RWPE2 (cell line): ENCODE data around the gene AKT1S1.

Experiments used
- ATAC-seq: fragments of 200-7000 bp; cut with Tn5 transposase; 3 replicates; pipeline ENCODE4 v1.9.1; 2021; ENCODE audit warnings: low read depth
- DNase-seq: peaks from one replicate; pipeline ENCODE4 v3.0.0-alpha.2; 2020; ENCODE audit warnings: low spot score
- H3K27ac ChIP-seq: fragments of 450-650 bp; 2 replicates; pipeline ENCODE4 v1.5.1; 2017; ENCODE audit warnings: mild to moderate bottlenecking; ENCODE audit not compliant: poor library complexity, severe bottlenecking
- H3K27me3 ChIP-seq: fragments of 250-450 bp; sonication (Bioruptor Pico); 2 replicates; pipeline ENCODE4 v1.5.1; 2021; ENCODE audit warnings: mild to moderate bottlenecking, moderate library complexity; ENCODE audit not compliant: insufficient read depth, poor library complexity, severe bottlenecking
- H3K36me3 ChIP-seq: fragments of 250-450 bp; sonication (Bioruptor Pico); 2 replicates; pipeline ENCODE4 v1.5.1; 2020; ENCODE audit warnings: low read depth, mild to moderate bottlenecking, moderate library complexity
- H3K4me1 ChIP-seq: fragments of 250-450 bp; sonication (Bioruptor Pico); 2 replicates; pipeline ENCODE4 v1.5.1; 2021; ENCODE audit warnings: mild to moderate bottlenecking, moderate library complexity; ENCODE audit not compliant: insufficient read depth, poor library complexity, severe bottlenecking
- H3K4me3 ChIP-seq: fragments of 250-450 bp; sonication (Bioruptor Pico); 2 replicates; pipeline ENCODE4 v1.5.1; 2021; ENCODE audit warnings: mild to moderate bottlenecking, moderate library complexity; ENCODE audit not compliant: severe bottlenecking
- H3K9me3 ChIP-seq: fragments of 250-450 bp; sonication (Bioruptor Pico); 2 replicates; pipeline ENCODE4 v1.5.1; 2021; ENCODE audit warnings: mild to moderate bottlenecking, moderate library complexity; ENCODE audit not compliant: severe bottlenecking
- TF ChIP-seq, protein P1 (sequence below): fragments of 450-650 bp; IDR thresholded peaks from one replicate; pipeline ENCODE4 v1.5.1; 2017; ENCODE audit warnings: mild to moderate bottlenecking, moderate library complexity; ENCODE audit not compliant: poor library complexity, severe bottlenecking

AKT1S1 gene

GRCh38 chr19:49887665-49888509 lies 10.7 kb upstream of the AKT1S1 start:
- Histone ChIP-seq H3K4me1 (no peaks in the 10 kb centered on the region), H3K36me3 (peaks cover 12% of the 10 kb centered on the region), H3K27ac (no peak overlapping the region), H3K9me3 (no peaks in the 10 kb centered on the region), H3K4me3 (no peak overlapping the region), H3K27me3 (no peaks in the 10 kb centered on the region)
- no peak for DNase-seq
- TF ChIP-seq, protein P1, sequence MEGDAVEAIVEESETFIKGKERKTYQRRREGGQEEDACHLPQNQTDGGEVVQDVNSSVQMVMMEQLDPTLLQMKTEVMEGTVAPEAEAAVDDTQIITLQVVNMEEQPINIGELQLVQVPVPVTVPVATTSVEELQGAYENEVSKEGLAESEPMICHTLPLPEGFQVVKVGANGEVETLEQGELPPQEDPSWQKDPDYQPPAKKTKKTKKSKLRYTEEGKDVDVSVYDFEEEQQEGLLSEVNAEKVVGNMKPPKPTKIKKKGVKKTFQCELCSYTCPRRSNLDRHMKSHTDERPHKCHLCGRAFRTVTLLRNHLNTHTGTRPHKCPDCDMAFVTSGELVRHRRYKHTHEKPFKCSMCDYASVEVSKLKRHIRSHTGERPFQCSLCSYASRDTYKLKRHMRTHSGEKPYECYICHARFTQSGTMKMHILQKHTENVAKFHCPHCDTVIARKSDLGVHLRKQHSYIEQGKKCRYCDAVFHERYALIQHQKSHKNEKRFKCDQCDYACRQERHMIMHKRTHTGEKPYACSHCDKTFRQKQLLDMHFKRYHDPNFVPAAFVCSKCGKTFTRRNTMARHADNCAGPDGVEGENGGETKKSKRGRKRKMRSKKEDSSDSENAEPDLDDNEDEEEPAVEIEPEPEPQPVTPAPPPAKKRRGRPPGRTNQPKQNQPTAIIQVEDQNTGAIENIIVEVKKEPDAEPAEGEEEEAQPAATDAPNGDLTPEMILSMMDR: no peak
- no peak for ATAC-seq

DNA sequence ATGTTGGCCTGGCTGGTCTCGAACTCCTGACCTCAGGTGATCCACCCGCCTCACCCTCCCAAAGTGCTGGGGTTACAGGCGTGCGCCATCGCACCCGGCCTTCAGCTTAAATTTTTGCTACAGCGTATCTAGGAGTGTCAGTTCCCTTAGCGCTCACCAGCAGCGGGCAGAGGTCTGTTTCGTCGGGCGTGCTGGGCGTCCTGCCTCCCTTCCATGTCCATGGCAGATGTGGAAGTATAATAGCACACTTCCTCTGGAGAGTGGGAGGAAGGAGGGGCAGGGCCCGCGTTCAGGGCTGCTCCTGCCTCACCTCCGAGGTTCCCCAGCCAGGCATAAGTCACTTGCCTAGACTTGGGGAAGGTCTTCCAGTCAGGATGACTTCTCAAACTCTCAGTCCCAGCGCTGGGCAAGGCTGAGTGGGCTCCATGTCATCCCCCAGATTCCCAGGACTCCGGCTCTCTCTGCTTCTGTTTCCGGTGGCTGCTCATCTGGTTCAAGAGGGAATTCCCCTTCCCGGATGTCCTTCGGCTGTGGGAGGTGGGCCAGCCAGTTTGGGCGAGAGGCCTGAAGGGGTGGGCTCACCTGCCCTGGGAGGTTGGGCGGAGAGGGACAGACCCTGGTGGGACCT lies 10.0 kb upstream of the AKT1S1 start:
- no peak for ATAC-seq
- H3K9me3 ChIP-seq: no peaks in the 10 kb centered on the region
- TF ChIP-seq, protein P1: no peak
- H3K4me3 ChIP-seq: no peak overlapping the region
- peaks cover 19% of the 10 kb centered on the region for H3K36me3 ChIP-seq
- no peaks in the 10 kb centered on the region for H3K4me1 ChIP-seq
- H3K27me3 ChIP-seq: no peaks in the 10 kb centered on the region
- DNase-seq: no peak
- H3K27ac ChIP-seq: no peak overlapping the region

DNA sequence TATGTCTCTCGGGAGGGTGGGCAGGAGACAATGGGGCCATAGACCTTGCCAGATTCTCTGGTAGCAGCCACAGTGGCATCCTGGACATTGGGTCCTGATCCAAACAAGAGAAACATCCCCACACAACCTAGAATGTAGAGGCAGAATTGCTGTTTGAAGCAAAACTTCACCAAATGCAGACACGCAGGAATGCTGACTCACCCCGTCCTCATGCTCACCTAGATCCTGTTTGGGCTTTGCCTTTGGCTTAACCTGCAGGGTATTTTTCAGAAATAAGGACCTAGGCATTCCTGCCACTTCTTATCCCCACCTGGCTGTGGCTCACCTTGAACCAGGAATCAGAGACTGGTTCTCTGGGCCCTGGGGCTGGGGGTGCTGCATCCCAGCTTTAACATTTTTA lies 7.6 kb upstream of the AKT1S1 start:
- no peak for DNase-seq
- H3K4me3 ChIP-seq: no peak overlapping the region
- TF ChIP-seq, protein P1: no peak
- peaks cover 38% of the 10 kb centered on the region for H3K36me3 ChIP-seq
- ATAC-seq: no peak
- H3K27me3 ChIP-seq: no peaks in the 10 kb centered on the region
- no peak overlapping the region for H3K27ac ChIP-seq
- H3K4me1 ChIP-seq: no peaks in the 10 kb centered on the region
- no peaks in the 10 kb centered on the region for H3K9me3 ChIP-seq

- Histone ChIP-seq H3K27ac (no peak overlapping the region), H3K4me3 (no peak overlapping the region), H3K27me3 (no peaks in the 10 kb centered on the region), H3K36me3 (peaks cover 38% of the 10 kb centered on the region), H3K9me3 (no peaks in the 10 kb centered on the region), H3K4me1 (no peaks in the 10 kb centered on the region)
- no peak for ATAC-seq
- DNase-seq: no peak
- TF ChIP-seq, protein P1: no peak
Measured at GRCh38 chr19:49884109-49884508, 7.0 kb upstream of the AKT1S1 start.

DNA sequence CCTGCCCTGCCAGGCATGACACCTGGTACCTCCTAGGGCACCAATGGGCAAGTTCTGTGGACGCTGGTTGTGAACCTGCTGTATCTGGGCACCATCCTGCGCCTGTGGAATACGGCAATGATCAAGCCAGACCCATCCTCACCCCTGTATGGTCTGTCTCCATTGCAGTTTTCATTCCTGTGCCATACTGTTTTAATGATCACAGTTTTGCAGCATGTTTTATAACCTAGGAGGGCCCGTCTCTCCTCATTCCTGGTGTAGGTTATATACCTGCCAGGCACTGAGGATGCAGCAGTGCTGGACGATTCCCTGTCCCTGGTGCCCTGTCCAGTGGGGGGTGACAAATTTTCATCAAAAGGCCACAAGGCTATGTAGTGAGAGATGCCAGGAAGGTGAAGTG lies 5.9 kb upstream of the AKT1S1 start:
- Histone ChIP-seq H3K27me3 (no peaks in the 10 kb centered on the region), H3K4me3 (no peak overlapping the region), H3K9me3 (no peaks in the 10 kb centered on the region), H3K36me3 (peaks cover 38% of the 10 kb centered on the region), H3K27ac (no peak overlapping the region), H3K4me1 (no peaks in the 10 kb centered on the region)
- DNase-seq: no peak
- ATAC-seq: no peak
- TF ChIP-seq, protein P1: no peak
